K562 (cell line): ENCODE data around the gene SLC16A12. TPM values are rescaled to one million over a fixed set of nuclear protein-coding genes. Genes with fewer than 3 reads are reported as not detected.

ENCODE experiments used
- ATAC-seq: fragments of 200-7000 bp; cut with Tn5 transposase; 3 replicates; pipeline ENCODE4 v1.9.1; 2020; ENCODE audit warnings: moderate library complexity
- BruUV-seq: library from RNA; stranded (reverse); fragments of 400-500 nt; replicated peaks from 2 replicates; lab custom pipeline; 2021; lab: Mats Ljungman, UMichigan
- CTCF ChIA-PET: fragments of 300-600 bp; formaldehyde crosslinking; extraction: SDS; loops from one replicate; lab custom pipeline; 2021; ENCODE audit warnings: low intra/inter-chr PET ratio; lab: Yijun Ruan, JAX
- POLR2A ChIA-PET: fragments of 300-600, 350-650 bp; sonication (Branson Sonifier 250); formaldehyde crosslinking; extraction: SDS; loops from one replicate; lab custom pipeline; 2021; ENCODE audit warnings: antibody characterized with exemption, inconsistent platforms; lab: Yijun Ruan, JAX
- DNase-seq, 4 experiments: peaks; one replicate each; pipeline versions ENCODE4 v3.0.0 to v3.0.0-alpha.2; 2011 to 2018; ENCODE audit warnings: low spot score in 3 of 4, mixed read lengths in 3 of 4; ENCODE audit errors: extremely low read depth in 1 of 4
- FAIRE-seq: peaks from 2 replicates; lab custom pipeline; 2011; peaks lifted over from hg19 to GRCh38; lab: Jason Lieb, UNC
- H2AFZ ChIP-seq: 2 replicates; pipeline ENCODE4 v1.6.0; 2011; ENCODE audit warnings: low read depth, low read length, control low read depth, inconsistent platforms
- H3K27ac ChIP-seq: fragments of 200-600 bp; 3 replicates; pipeline ENCODE4 v1.8.0; 2011; ENCODE audit warnings: low read depth, mild to moderate bottlenecking, control low read depth, inconsistent platforms, low read length, moderate library complexity, mixed read lengths; ENCODE audit errors: extremely low read depth
- H3K27me3 ChIP-seq, 2 experiments: fragments of 300-600 bp in 1 of 2; 2 replicates in 1 of 2; 3 replicates in 1 of 2; pipeline versions ENCODE4 v1.6.0 to v1.8.0; 2011; ENCODE audit warnings: inconsistent platforms in 2 of 2, low read length in 2 of 2, mild to moderate bottlenecking in 1 of 2, mixed read lengths in 1 of 2, moderate library complexity in 1 of 2; ENCODE audit not compliant: control insufficient read depth in 2 of 2, insufficient read depth in 2 of 2
- H3K36me3 ChIP-seq: fragments of 300-600 bp; 3 replicates; pipeline ENCODE4 v1.8.0; 2011; ENCODE audit warnings: mild to moderate bottlenecking, low read length, inconsistent platforms; ENCODE audit not compliant: control insufficient read depth, insufficient read depth
- H3K4me1 ChIP-seq, 2 experiments: fragments of 200-600 bp in 1 of 2; replicated peaks in 1 of 2; 2 replicates in 1 of 2; 3 replicates in 1 of 2; pipeline versions ENCODE4 v1.5.1 to v1.8.0; 2011; ENCODE audit warnings: inconsistent platforms in 2 of 2, low read length in 2 of 2, mild to moderate bottlenecking in 1 of 2, mixed read lengths in 1 of 2, moderate library complexity in 1 of 2; ENCODE audit not compliant: control insufficient read depth in 2 of 2, insufficient read depth in 2 of 2
- H3K4me2 ChIP-seq: 2 replicates; pipeline ENCODE4 v1.6.1; 2011; ENCODE audit warnings: low read length, control low read depth, inconsistent platforms, mixed read lengths; ENCODE audit not compliant: insufficient read depth
- H3K4me3 ChIP-seq: fragments of 200-600 bp; sonication (generic), shearing (Covaris generic); 2 replicates; pipeline ENCODE4 v1.5.1; 2016; ENCODE audit warnings: control low read depth, inconsistent platforms
- H3K79me2 ChIP-seq: fragments of 200-600 bp; 3 replicates; pipeline ENCODE4 v1.8.0; 2011; ENCODE audit warnings: low read length, inconsistent platforms; ENCODE audit not compliant: control insufficient read depth, insufficient read depth
- H3K9ac ChIP-seq, 2 experiments: 2 replicates each; pipeline versions ENCODE4 v1.6.0 to v1.6.1; 2011; ENCODE audit warnings: low read depth in 2 of 2, low read length in 2 of 2, control low read depth in 1 of 2, inconsistent platforms in 1 of 2, mild to moderate bottlenecking in 1 of 2, mixed read lengths in 1 of 2; ENCODE audit not compliant: insufficient read depth in 1 of 2
- H3K9me1 ChIP-seq: one replicate; pipeline ENCODE4 v1.6.0; 2011; ENCODE audit warnings: inconsistent platforms, mild to moderate bottlenecking, low read length, moderate library complexity; ENCODE audit not compliant: control insufficient read depth, insufficient read depth
- H3K9me3 ChIP-seq: replicated peaks from 2 replicates; pipeline ENCODE4 v1.5.1; 2011; ENCODE audit warnings: low read depth, low read length, inconsistent platforms; ENCODE audit not compliant: control insufficient read depth, insufficient read depth
- H4K20me1 ChIP-seq: replicated peaks from 2 replicates; pipeline ENCODE4 v1.6.1; 2011; ENCODE audit warnings: low read length, inconsistent platforms, mixed read lengths; ENCODE audit not compliant: control insufficient read depth, insufficient read depth
- C11orf30 ChIP-seq: fragments of 450-650 bp; IDR thresholded peaks from 2 replicates; pipeline ENCODE4 v1.6.1; 2016; ENCODE audit warnings: low read depth, mild to moderate bottlenecking
- ETV6 ChIP-seq, 3 experiments: fragments of 150-350 bp in 1 of 3; sonication (generic) in 1 of 3; formaldehyde crosslinking in 1 of 3; IDR thresholded peaks; 2 replicates each; pipeline versions ENCODE4 v1.6.1 to v1.8.0; 2014 to 2022; ENCODE audit warnings: borderline replicate concordance in 2 of 3, low read depth in 2 of 3, antibody characterized with exemption in 1 of 3, low read length in 1 of 3, mild to moderate bottlenecking in 1 of 3, missing genetic modification reagents in 1 of 3
- HCFC1 ChIP-seq: IDR thresholded peaks from 2 replicates; pipeline ENCODE4 v1.6.1; 2012; ENCODE audit warnings: low read depth, low read length, improper control_type of control experiment
- MAFF ChIP-seq: IDR thresholded peaks from 2 replicates; pipeline ENCODE4 v1.6.1; 2012; ENCODE audit warnings: low read length, improper control_type of control experiment
- MAFG ChIP-seq: fragments of 450-650 bp; conservative IDR thresholded peaks from 2 replicates; pipeline ENCODE4 v1.6.1; 2016; ENCODE audit warnings: missing genetic modification characterization, missing compliant biosample characterization
- TRIM24 ChIP-seq, 2 experiments: fragments of 450-650 bp; IDR thresholded peaks; 2 replicates each; pipeline ENCODE4 v1.6.1; 2016
- ZBTB49 ChIP-seq: sonication (generic); formaldehyde crosslinking; IDR thresholded peaks from 2 replicates; pipeline ENCODE4 v1.8.0; 2022; ENCODE audit warnings: missing genetic modification reagents, mild to moderate bottlenecking, borderline replicate concordance
- ZC3H8 ChIP-seq: fragments of 450-650 bp; IDR thresholded peaks from 2 replicates; pipeline ENCODE4 v1.6.1; 2017
- ZNF316 ChIP-seq: fragments of 450-650 bp; IDR thresholded peaks from 2 replicates; pipeline ENCODE4 v1.6.1; 2016
- WGBS: fragments of 100-300 bp; shearing (Covaris generic); methylation state at CpG from one replicate; pipeline ENCODE4 v1.1.6; 2016; ENCODE audit warnings: low coverage, mixed read lengths; ENCODE audit not compliant: insufficient coverage; ENCODE audit errors: missing lambda C conversion rate; 5-methylcytosine and 5-hydroxymethylcytosine counted together
- in situ Hi-C: fragments of 300-500 bp; cut with MboI; formaldehyde crosslinking; loops from 4 replicates; pipeline ENCODE4 v1.15.0; 2018; ENCODE audit warnings: inconsistent platforms, mixed read lengths
- intact Hi-C: fragments of 100-400 bp; cut with micrococcal nuclease; formaldehyde crosslinking; loops from 2 replicates; pipeline ENCODE4 v1.14.2; 2022
- polyA plus RNA-seq, 8 experiments: library from polyadenylated mRNA; depleted of rRNA in 4 of 8; stranded (reverse) in 5 of 8; unstranded in 3 of 8; fragments of >200 nt; fragmentation: Nextera tagmentation in 2 of 8; fragmentation: Illumina TruSeq in 1 of 8; extraction: Ambion mirVana in 2 of 8; extraction: Trizol in 1 of 8; gene quantifications; 2 replicates each; pipeline versions ENCODE4 v1.2.1 to v1.2.3, GENCODE V29; 2011 to 2014; ENCODE audit warnings: inconsistent platforms in 1 of 8, missing spikeins in 1 of 8
- total RNA-seq, 7 experiments: library from RNA; depleted of rRNA in 6 of 7; stranded (reverse); fragments of >200 nt in 6 of 7; fragmentation: Illumina TruSeq in 2 of 7; extraction: Trizol in 2 of 7; gene quantifications; 2 replicates each; pipeline versions ENCODE4 v1.2.1 to v1.2.3, GENCODE V29; 2011 to 2021; ENCODE audit warnings: low replicate concordance in 1 of 7

SLC16A12 gene
- total and polyA plus RNA-seq, 9 of the 15 experiments (the other 6 are each of a cell fraction or from before 2014, with no cell fraction given): not detected

DNA sequence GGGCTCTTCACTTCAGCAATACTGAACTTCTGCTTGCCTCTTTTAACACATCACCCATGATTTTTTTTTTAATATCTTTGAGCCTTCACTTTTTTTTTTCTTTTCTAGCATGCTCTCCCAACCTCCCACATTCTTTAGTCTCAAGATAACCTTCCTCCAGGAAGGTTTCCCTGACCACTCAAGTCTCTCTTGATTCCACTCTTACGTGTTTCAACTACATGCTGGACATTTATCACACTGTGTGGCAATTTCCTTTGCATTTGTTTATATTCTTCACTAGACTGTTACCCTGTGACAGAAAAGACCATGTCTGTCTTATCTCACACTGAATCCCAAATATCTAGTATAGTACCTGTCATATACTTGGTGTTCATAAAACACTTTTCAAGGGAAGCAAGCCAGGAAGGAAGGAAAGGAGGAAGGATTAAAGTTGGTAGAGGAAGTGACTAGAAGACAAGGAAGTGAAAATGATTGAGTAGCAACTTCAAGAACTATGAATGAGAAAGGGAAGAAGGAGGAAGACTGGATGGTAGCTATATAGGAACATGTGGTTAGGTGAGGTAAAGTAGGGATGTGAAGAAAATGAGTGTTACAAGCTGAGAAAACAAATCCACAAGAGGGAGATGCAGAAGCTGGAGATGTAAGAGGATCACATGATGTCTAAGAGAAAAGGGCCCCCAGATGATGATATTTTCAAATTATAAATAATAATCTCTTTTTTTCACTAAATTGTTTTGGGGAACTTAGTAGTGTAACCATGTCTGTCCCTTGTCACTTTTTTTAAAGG lies 80.6 kb downstream of the SLC16A12 start (continued):
- no peak for TF ChIP-seq ZC3H8

DNA sequence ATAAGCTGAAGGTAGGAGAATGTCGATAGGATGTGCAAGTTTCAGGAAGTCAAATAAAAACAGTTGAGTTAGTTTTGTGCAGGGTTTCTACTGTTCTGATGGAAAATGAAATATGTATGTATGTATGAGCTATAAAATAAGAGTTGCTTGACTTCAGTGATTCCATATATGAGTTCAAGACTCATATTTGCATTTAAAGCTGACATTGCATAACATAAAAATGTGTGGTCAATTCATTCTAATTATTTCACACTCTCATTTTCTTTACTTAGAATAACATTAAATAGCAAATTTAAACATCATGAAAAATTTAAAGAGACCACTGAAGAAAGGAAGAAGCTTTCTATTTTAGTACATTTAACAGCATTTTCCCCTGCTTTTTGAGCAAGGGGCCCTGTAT lies 83.2 kb downstream of the SLC16A12 start:
- FAIRE-seq (no peak), ATAC-seq (no peak), DNase-seq (no peak)
- WGBS: 0% methylated on average over 1 of the region's 1 CpG
- intact Hi-C loops: no loop called here
- Histone ChIP-seq H3K27me3 (peaks cover 0 to 4% of the 10 kb centered on the region in 2 experiments; a peak in 2 of 5 replicates), H3K9me1 (no peaks in the 10 kb centered on the region), H2AFZ (no peak overlapping the region), H3K36me3 (no peaks in the 10 kb centered on the region), H3K9ac (no peak overlapping the region), H3K27ac (no peak overlapping the region), H3K9me3 (no peaks in the 10 kb centered on the region), H3K4me3 (no peak overlapping the region), H3K4me1 (no peaks in the 10 kb centered on the region), H3K79me2 (no peaks in the 10 kb centered on the region), H3K4me2 (no peak overlapping the region), H4K20me1 (no peaks in the 10 kb centered on the region)
- in situ Hi-C loops: no loop called here
- TF ChIP-seq HCFC1 (no peak), TRIM24 (IDR thresholded peaks at IDR 0.05) (no peak), ZNF316 (peak; percentile 61), ETV6 (IDR thresholded peaks at IDR 0.05; ENCODE audit: borderline replicate concordance in 1 of 2, low read depth in 2 of 2, low read length in 1 of 2) (no peak), ETV6 (CRISPR knock-in tag; IDR thresholded peaks at IDR 0.05; ENCODE audit: borderline replicate concordance) (no peak), MAFG (tag) (peak; percentile 44; the same call in 1 of the 2 replicates), MAFF (peak; percentile 35), C11orf30 (peak; percentile 26; the same call in 1 of the 2 replicates), ZBTB49 (no peak)
- ChIA-PET CTCF (no interaction called here), POLR2A (interaction anchor here (0.7 kb wide), 1 partner anchor 18 kb away, joined by 3 read pairs; no protein-coding TSS in a partner anchor)
- no TSS peak for BruUV-seq
